ENCODE results near the gene SFXN5. TPM values are rescaled to one million over a fixed set of nuclear protein-coding genes. Genes with fewer than 3 reads are reported as not detected.
A peak's percentile ranks its signal among the peaks of the same experiment; 100 is the strongest.

SFXN5 gene
- total RNA-seq, 1 experiment from 2014 or later: 27.8 TPM

DNA sequence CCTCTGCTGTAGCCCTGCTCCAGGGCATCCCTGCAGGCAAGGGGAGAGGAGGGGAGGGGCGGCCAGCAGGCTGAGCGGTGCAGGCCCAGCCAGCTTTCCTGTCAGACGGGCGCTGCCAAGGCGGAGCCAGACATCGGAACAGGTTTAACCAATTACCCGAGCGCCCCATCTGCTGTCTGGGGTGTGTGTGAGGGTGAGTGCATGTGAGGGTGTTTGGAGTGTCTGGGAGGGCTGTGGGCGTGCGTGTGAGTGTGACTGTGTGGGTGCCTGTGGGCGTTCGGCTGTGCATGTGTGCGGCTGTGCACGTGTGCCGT lies 134.2 kb downstream of the SFXN5 start:
- CTCF ChIA-PET: no interaction called here

DNA sequence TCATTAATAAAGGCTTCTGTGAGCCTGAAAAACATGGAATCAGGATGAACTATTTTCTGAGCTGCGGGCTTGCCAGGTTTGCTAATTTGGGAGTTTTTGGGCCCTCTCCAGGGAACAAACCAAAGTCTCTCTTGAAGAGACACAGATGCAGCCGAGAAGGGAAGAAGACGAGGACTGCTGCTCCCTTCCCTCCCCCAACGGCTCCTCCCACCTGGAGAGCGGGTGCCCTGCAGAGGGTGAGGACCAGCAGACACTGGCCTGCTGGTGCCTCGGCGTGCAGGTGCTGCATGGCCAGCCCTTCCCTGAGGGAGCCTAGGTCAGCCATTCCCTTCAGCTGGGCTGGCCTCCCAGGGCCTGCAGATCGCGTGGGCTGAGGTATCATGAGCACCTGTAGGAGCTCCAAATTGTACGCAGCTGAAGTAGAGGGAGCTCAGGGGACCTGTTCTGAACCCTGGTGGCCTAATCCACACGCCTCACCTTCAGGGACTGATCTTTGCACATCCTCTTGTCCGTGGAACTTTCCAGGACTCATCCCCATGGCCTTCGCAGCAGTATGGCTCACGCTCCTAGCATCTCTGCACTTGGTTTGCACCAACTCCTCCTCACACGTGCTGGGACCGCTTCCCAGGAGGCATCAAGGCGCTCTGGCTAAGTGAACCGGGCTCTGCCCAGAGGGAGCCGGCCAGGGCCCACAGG lies 134.7 kb downstream of the SFXN5 start:
- POLR2A ChIA-PET: no interaction called here
- CTCF ChIA-PET: interaction anchor here (2.8 kb wide), 1 partner anchor 43 kb away, joined by 20 read pairs; no protein-coding TSS in a partner anchor
- DNase-seq (ENCODE audit: low read depth, low spot score): no peak
- intact Hi-C loops (cut with micrococcal nuclease; ENCODE audit: unreplicated experiment) (no loop called here), in situ Hi-C loops (cut with HindIII; ENCODE audit: low pct_unique_long_range_greater_than_20kb, low sequenced_read_pairs) (no loop called here)
- Histone ChIP-seq H3K27ac (ENCODE audit: low read length) (no peak overlapping the region), H3K36me3 (ENCODE audit: control insufficient read depth, insufficient read depth, low read length) (no peaks in the 10 kb centered on the region), H3K9me3 (ENCODE audit: control insufficient read depth, insufficient read depth, low read depth, low read length) (no peaks in the 10 kb centered on the region), H3K4me1 (ENCODE audit: control insufficient read depth, insufficient read depth, low read length) (no peaks in the 10 kb centered on the region), H3K4me3 (ENCODE audit: low read depth in 2 of 2, low read length in 2 of 2) (no peak overlapping the region), H3K27me3 (ENCODE audit: control insufficient read depth, insufficient read depth, low read length) (no peaks in the 10 kb centered on the region)
- TF ChIP-seq SIN3A (IDR thresholded peaks at IDR 0.05; ENCODE audit: borderline replicate concordance, insufficient read depth, low read depth, low read length): no peak
- no peak for TF ChIP-seq CTCF (IDR thresholded peaks at IDR 0.05)
- no peak for TF ChIP-seq TCF7L2 (IDR thresholded peaks at IDR 0.05; ENCODE audit: low read depth, low read length)
- TF ChIP-seq REST (IDR thresholded peaks at IDR 0.05; ENCODE audit: insufficient read depth in 1 of 2, low read depth in 2 of 2, low read length in 1 of 2): no peak
- no peak for TF ChIP-seq POLR2AphosphoS5 (IDR thresholded peaks at IDR 0.05; ENCODE audit: low read depth, low read length)
- BruUV-seq (replicated peaks): no TSS peak
- ATAC-seq: peak; percentile 10

More for the DNA sequence above, 134.2 kb downstream of the SFXN5 start:
- no peaks in the 10 kb centered on the region for H3K36me3 ChIP-seq (ENCODE audit: control insufficient read depth, insufficient read depth, low read length)
- TF ChIP-seq POLR2AphosphoS5 (IDR thresholded peaks at IDR 0.05; ENCODE audit: low read depth, low read length) (no peak), SIN3A (IDR thresholded peaks at IDR 0.05; ENCODE audit: borderline replicate concordance, insufficient read depth, low read depth, low read length) (no peak), TCF7L2 (IDR thresholded peaks at IDR 0.05; ENCODE audit: low read depth, low read length) (no peak), CTCF (IDR thresholded peaks at IDR 0.05) (no peak), REST (IDR thresholded peaks at IDR 0.05; ENCODE audit: insufficient read depth in 1 of 2, low read depth in 2 of 2, low read length in 1 of 2) (no peak)
- DNase-seq (ENCODE audit: low read depth, low spot score) (no peak), ATAC-seq (peak; percentile 26)
- H3K27ac ChIP-seq (ENCODE audit: low read length): no peak overlapping the region
- POLR2A ChIA-PET: no interaction called here
- no peak overlapping the region for H3K4me3 ChIP-seq (ENCODE audit: low read depth in 2 of 2, low read length in 2 of 2)
- no peaks in the 10 kb centered on the region for H3K9me3 ChIP-seq (ENCODE audit: control insufficient read depth, insufficient read depth, low read depth, low read length)
- intact Hi-C loops (cut with micrococcal nuclease; ENCODE audit: unreplicated experiment) (no loop called here), in situ Hi-C loops (cut with HindIII; ENCODE audit: low pct_unique_long_range_greater_than_20kb, low sequenced_read_pairs) (no loop called here)
- no peaks in the 10 kb centered on the region for H3K4me1 ChIP-seq (ENCODE audit: control insufficient read depth, insufficient read depth, low read length)
- H3K27me3 ChIP-seq (ENCODE audit: control insufficient read depth, insufficient read depth, low read length): no peaks in the 10 kb centered on the region
- BruUV-seq (replicated peaks): no TSS peak

Data from Panc1 (cell line).